HS-27A (cell line): ENCODE measurements around the gene CDH2.
"Not testable (repeated sequence)": the region's sequence is repeated elsewhere in the genome, so short reads cannot be mapped to it uniquely, and the experiment has no call there.

Experiments
- DNase-seq: peaks from one replicate; pipeline ENCODE4 v3.0.0-alpha.2; 2012; ENCODE audit warnings: low read depth, missing footprints

Gene CDH2

DNA sequence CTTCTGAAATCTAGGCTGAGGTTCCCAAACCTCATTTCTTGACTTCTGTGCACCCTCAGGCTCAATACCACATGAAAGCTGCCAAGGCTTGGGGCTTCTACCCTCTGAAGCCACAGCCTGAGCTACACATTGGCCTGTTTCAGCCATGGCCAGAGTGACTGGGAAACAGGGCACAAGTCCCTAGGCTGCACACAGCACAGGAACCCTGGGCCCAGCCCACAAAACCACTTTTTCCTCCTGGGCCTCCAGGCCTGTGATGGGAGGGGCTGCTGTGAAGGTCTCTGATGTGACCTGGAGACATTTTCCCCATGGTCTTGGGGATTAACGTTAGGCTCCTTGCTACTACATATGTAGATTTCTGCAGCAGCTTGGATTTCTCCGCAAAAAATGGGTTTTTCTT lies 270.7 kb downstream of the CDH2 start:
- not testable (repeated sequence) for DNase-seq

GRCh38 chr18:27903906-27904305 lies 273.0 kb downstream of the CDH2 start:
- DNase-seq = no peak

GRCh38 chr18:27901424-27902226 lies 275.3 kb downstream of the CDH2 start:
- DNase-seq = no peak
